NCI-H1694 (cell line): Measurements from ENCODE around the gene BBS9.
A peak's percentile ranks its signal among the peaks of the same experiment; 100 is the strongest.

Experiments
- DNase-seq: peaks from one replicate; lab custom pipeline; 2025; lab: John Stamatoyannopoulos, UW

BBS9 gene

GRCh38 chr7:33127085-33127484 lies 2.3 kb upstream of the BBS9 start:
- no peak for DNase-seq

- DNase-seq = no peak
Observed at GRCh38 chr7:33128631-33128989, 754 bp upstream of the BBS9 start.

- DNase-seq = no peak
Observed at GRCh38 chr7:33129806-33130153, 416 bp downstream of the BBS9 start.

GRCh38 chr7:33130184-33130583 lies 820 bp downstream of the BBS9 start:
- no peak for DNase-seq

GRCh38 chr7:33137103-33137502 lies 7.7 kb downstream of the BBS9 start:
- DNase-seq = no peak

GRCh38 chr7:33142585-33142984 lies 13.2 kb downstream of the BBS9 start:
- DNase-seq = no peak

- DNase-seq = no peak
Observed at GRCh38 chr7:33143996-33144718, 14.8 kb downstream of the BBS9 start.

GRCh38 chr7:33145156-33145555 lies 15.8 kb downstream of the BBS9 start:
- DNase-seq = no peak

- no peak for DNase-seq
Observed at GRCh38 chr7:33152087-33152486, 22.7 kb downstream of the BBS9 start.

GRCh38 chr7:33155811-33156210 lies 26.4 kb downstream of the BBS9 start:
- no peak for DNase-seq

- no peak for DNase-seq
Observed at GRCh38 chr7:33156441-33156840, 27.1 kb downstream of the BBS9 start.

- DNase-seq = no peak
Observed at GRCh38 chr7:33157311-33157710, 27.9 kb downstream of the BBS9 start.

GRCh38 chr7:33157781-33158180 lies 28.4 kb downstream of the BBS9 start:
- DNase-seq = no peak

GRCh38 chr7:33177876-33178275 lies 48.5 kb downstream of the BBS9 start:
- no peak for DNase-seq

GRCh38 chr7:33179519-33179918 lies 50.2 kb downstream of the BBS9 start:
- no peak for DNase-seq

GRCh38 chr7:33183504-33183903 lies 54.1 kb downstream of the BBS9 start:
- DNase-seq = no peak

- no peak for DNase-seq
Observed at GRCh38 chr7:33184828-33185227, 55.5 kb downstream of the BBS9 start.

- peak; percentile 53 for DNase-seq
Observed at GRCh38 chr7:33185786-33186185, 56.4 kb downstream of the BBS9 start.

GRCh38 chr7:33186192-33186591 lies 56.8 kb downstream of the BBS9 start:
- DNase-seq = no peak

GRCh38 chr7:33190688-33191304 lies 61.4 kb downstream of the BBS9 start:
- no peak for DNase-seq

- no peak for DNase-seq
Observed at GRCh38 chr7:33191340-33191739, 62.0 kb downstream of the BBS9 start.

GRCh38 chr7:33192695-33193291 lies 63.4 kb downstream of the BBS9 start:
- DNase-seq = no peak

- DNase-seq = no peak
Observed at GRCh38 chr7:33193308-33193864, 64.0 kb downstream of the BBS9 start.
